H1 (cell line): ENCODE measurements around the gene ATL3. TPM values are rescaled to one million over a fixed set of nuclear protein-coding genes. Genes with fewer than 3 reads are reported as not detected.

Experiments used
- CHD7 ChIP-seq: fragments of 300-600 bp; sonication (generic); IDR thresholded peaks from 2 replicates; pipeline ENCODE4 v1.7.1; 2012; ENCODE audit warnings: low read length, moderate library complexity, mild to moderate bottlenecking, inconsistent platforms; ENCODE audit not compliant: insufficient replicate concordance
- KDM1A ChIP-seq: fragments of 200-600, 300-600 bp; sonication (generic); IDR thresholded peaks from 2 replicates; pipeline ENCODE4 v1.7.1; 2016; ENCODE audit warnings: mild to moderate bottlenecking, low read length, borderline replicate concordance
- POLR2A ChIP-seq, 2 experiments: IDR thresholded peaks; 1 replicate in 1 of 2; 2 replicates in 1 of 2; pipeline ENCODE4 v1.6.1; 2011; ENCODE audit warnings: low read depth in 2 of 2, low read length in 2 of 2, mild to moderate bottlenecking in 2 of 2; ENCODE audit errors: control extremely low read depth in 1 of 2
- RNF2 ChIP-seq: fragments of 200-900, 300-1000 bp; sonication (generic); IDR thresholded peaks from 2 replicates; pipeline ENCODE4 v1.7.1; 2016; ENCODE audit warnings: borderline replicate concordance, low read depth, mild to moderate bottlenecking, antibody characterized with exemption, low read length; ENCODE audit not compliant: poor library complexity, severe bottlenecking; ENCODE audit errors: missing control alignments
- SAP30 ChIP-seq: fragments of 300-600 bp; sonication (generic); IDR thresholded peaks from 2 replicates; pipeline ENCODE4 v1.7.1; 2012; ENCODE audit warnings: low read length, moderate library complexity, mild to moderate bottlenecking, inconsistent platforms; ENCODE audit not compliant: insufficient read depth, insufficient replicate concordance
- SP1 ChIP-seq: IDR thresholded peaks from 2 replicates; pipeline ENCODE4 v1.6.1; 2011; ENCODE audit warnings: low read depth, low read length
- TCF12 ChIP-seq: IDR thresholded peaks from 2 replicates; pipeline ENCODE4 v1.6.1; 2011; ENCODE audit warnings: low read depth, mild to moderate bottlenecking, low read length
- polyA plus RNA-seq, 7 experiments: library from polyadenylated mRNA; depleted of rRNA in 3 of 7; stranded (reverse) in 5 of 7; unstranded in 2 of 7; fragments of >200 nt in 5 of 7; fragments of 200-250 nt in 2 of 7; gene quantifications; 1 replicate in 5 of 7; 2 replicates in 1 of 7; 4 replicates in 1 of 7; pipeline versions ENCODE4 v1.2.1 to v1.2.3, GENCODE V29; 2011 to 2013; ENCODE audit warnings: missing spikeins in 2 of 7, mixed read lengths in 2 of 7
- total RNA-seq: library from RNA; stranded (reverse); fragmentation: NEBNext Ultra II Directional; extraction: Animal tissue kit (Norgen Biotek cat#: 25700); gene quantifications from 2 replicates; pipeline ENCODE4 v1.2.1, GENCODE V29; 2021
- TF ChIP-seq, protein P1 (sequence below): IDR thresholded peaks from 2 replicates; pipeline ENCODE4 v1.6.1; 2012; ENCODE audit warnings: inconsistent platforms

ATL3 gene
- total and polyA plus RNA-seq, 2 of the 8 experiments (the other 6 are each of a cell fraction or from before 2014, with no cell fraction given), result 7.8 to 24.5 TPM

DNA sequence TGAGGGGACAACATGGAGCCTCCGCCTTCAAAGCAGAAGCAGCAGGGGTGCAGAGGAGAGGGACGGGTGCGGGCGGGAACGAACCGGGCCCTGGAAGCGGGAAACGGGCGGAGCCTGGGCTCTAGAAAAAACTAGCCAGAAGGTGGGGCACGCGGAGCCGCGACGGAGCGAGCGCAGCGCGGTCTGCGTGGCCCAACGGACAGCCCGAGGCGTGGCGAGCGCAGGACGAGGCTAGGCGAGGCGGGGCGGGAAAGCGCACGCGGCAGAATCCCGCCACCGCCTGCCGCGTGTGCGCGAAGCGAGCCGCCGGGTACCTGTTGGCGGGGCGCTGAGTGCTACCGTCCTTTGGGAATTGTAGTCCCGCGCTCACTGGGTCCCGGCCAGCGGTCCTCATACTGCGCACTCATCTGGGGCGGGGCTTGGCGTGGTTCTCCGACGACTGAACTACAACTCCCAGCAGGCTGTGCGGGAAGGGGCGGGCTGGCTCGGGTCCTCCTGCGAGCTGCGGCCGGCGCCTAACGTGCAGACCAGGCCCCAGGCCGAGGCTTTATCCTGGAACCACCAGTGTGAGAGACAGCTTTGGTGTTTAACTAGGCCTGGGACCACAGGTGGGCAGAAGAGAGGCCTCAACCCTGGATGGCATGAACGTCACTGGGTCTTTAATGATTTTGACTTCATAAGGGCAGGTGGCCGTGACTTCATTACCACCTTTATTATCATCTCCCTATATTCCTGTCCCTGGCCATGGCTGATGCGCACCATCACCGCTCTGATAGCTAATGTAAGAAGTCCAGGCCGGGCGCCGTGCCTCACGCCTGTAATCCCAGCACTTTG, at the start of gene ATL3 (continued):
- TF ChIP-seq, protein P1, sequence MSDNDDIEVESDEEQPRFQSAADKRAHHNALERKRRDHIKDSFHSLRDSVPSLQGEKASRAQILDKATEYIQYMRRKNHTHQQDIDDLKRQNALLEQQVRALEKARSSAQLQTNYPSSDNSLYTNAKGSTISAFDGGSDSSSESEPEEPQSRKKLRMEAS, result peak; percentile 100
- TF ChIP-seq TCF12, result peak; percentile 86; the same call in 1 of the 2 replicates
- TF ChIP-seq SAP30, result no peak
- peak; percentile 90 for TF ChIP-seq RNF2
- TF ChIP-seq POLR2A (IDR thresholded peaks at IDR 0.05; ENCODE audit: control extremely low read depth in 1 of 2, low read depth in 2 of 2, low read length in 2 of 2), result peak in 1 of 2 experiments; percentile 65; a peak in 2 of 3 replicates
- TF ChIP-seq KDM1A, result peak; percentile 53; the same call in 1 of the 2 replicates
- no peak for TF ChIP-seq CHD7
- TF ChIP-seq SP1, result peak; percentile 74; the same call in 1 of the 2 replicates
